OCI-LY1 (cell line): ENCODE data around the gene ORMDL3.

Experiments used
- CTCF ChIP-seq: fragments of 200-600 bp; sonication (generic), shearing (Covaris generic); IDR thresholded peaks from 2 replicates; pipeline ENCODE4 v1.5.1; 2017; ENCODE audit warnings: mild to moderate bottlenecking, antibody characterized with exemption, low read length, moderate library complexity, mixed read lengths
- EZH2 ChIP-seq: fragments of 200-600 bp; sonication (generic), shearing (Covaris generic); IDR thresholded peaks from 2 replicates; pipeline ENCODE4 v1.8.0; 2017; ENCODE audit warnings: borderline replicate concordance, mixed run types, mild to moderate bottlenecking, antibody characterized with exemption, low read length, moderate library complexity, mixed read lengths

DNA sequence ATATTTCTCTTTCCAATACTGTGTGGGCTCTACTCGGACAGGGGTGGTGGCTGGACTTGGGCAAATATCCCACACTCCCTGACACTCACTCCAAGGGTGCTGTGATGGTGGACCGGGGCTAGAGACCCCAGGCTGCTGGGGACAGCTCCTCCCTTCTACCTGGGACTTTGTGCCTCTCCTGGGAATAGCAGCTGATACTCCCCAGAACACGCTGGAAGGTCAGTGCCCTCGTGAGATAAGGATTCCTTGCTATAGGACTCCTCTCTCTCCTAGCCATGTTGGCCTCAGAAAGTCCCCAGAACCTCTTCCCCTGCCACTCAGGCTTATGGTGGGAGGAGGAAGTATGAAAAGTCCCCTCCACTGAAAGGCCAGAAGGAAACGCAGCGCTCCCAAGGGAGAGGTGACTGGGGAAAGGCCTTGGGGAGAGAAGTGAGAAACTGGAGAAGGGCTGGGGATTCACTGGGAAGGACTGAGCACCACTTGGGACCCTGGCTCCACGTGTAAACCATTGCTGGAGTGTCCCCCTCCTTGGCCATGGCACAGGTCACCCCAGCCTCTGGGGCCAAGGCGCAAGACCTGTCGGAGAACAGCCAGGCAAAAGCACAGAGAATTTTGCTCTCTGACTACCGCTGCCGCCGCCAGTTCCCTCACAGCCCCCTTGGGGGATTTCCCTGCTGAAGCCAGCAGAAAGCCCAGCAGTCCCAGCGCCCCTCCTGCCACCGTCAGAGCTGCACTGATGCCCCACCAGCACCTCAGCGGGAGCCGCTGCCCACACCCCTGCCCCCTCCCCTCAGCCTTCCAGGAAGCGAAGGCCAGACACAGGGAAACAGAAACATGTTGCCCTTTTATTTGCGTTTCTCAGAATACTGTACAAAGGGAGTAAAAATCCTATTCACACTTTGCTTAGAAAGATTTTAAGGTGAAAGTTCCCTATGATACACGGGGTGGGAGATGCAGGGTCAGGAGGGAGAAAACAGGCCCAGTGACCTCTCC is 6.9 kb downstream of the ORMDL3 start:
- TF ChIP-seq CTCF (no peak), EZH2 (no peak)
